ENCODE measurements around the gene PTGIS.
A peak's percentile ranks its signal among the peaks of the same experiment; 100 is the strongest.

Gene PTGIS

DNA sequence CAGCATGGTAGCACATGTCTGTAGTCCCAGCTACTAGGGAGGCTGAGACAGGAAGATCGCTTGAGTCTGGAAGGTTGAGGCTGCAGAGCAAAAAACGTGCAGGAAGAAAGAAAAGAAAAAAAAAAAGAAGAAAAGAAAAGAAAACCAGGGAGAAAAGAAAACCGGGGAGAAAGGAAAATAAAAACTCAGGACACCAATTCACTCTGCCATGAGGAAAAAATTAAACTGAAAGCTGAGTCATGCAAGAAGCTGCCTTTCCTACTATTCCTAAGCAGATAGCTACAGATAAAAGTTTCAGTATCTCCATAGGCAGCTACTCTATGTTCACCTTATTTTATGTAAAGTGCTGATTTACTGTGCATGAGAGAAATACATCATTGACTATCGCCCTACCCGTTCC is 10.5 kb downstream of the PTGIS start:
- no peak for DNase-seq

DNA sequence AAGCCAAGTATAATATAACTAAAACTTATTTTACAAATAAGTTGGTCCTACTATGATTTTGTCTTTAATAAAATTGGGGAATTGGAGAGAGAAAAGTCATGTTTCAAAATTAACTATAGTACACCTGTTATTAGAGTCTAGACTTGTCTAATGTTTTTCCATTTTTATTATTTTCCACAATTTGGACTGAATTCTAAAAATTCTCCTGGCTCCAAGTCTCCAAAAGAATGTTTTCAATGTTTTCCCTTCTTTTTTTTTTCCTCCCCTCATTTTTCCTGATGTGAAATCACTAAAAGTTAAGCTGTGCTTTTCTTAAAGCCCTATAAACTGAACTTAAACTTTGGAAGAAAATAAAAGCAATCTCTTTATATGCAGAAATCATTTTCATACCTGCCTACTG is 11.3 kb downstream of the PTGIS start:
- no peak for DNase-seq

DNA sequence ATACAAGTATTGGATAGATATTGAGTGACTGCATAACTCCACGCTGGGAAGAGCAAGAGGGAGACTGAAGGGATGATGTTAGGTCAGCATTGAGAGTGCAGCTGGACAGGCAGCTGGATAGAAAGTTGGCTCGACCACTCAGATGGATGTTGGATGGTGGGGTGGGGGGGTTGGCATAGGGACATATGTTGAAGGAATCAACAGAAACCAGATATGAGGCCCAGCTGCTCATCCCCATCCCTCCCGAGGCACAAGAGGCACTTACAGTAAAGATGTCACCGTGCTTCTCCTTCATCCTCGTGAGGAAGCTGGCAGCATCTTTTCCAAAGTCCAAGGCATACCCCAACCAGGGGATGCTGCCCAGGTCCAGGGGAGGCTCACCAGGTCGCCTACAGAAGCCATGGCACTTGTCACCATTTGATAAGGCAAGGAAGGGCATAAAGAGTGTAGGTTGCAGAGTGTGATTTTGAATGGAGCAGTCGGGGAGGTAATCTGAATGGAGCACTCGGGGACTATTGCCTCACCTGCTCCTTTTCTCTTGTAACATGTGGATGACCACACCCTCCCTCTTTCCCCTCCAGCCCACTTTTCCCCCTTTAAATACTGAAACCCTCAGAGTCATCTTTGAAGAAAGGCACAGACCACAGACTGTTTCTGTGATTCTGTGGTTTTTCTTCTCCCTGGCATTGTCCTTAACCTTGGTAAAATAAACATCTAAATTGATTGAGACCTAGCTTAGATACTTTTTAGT is 18.0 kb downstream of the PTGIS start:
- DNase-seq, result no peak

- DNase-seq, result no peak
Measured at GRCh38 chr20:49548371-49548947, 19.5 kb downstream of the PTGIS start.

GRCh38 chr20:49545572-49545971 is 22.4 kb downstream of the PTGIS start:
- DNase-seq, result no peak

DNA sequence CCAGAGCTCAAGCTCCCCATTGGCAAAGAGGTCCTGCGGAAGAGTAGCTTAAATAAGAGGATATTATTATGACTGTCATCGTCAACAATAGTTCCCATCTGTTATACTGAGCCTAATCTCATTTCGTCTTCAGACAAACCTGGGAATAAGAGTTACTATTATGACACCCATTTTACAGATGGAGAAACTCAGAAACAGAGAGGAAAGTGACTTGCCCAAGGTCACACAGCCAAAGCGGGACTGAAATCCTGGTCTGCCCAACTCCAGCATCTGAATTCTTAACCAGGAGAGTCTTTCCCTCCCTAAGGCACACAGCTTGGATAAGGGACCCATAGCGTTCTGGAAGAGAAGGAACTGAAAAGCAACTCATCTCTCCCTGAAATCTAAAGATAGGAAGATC is 23.4 kb downstream of the PTGIS start:
- no peak for DNase-seq

DNA sequence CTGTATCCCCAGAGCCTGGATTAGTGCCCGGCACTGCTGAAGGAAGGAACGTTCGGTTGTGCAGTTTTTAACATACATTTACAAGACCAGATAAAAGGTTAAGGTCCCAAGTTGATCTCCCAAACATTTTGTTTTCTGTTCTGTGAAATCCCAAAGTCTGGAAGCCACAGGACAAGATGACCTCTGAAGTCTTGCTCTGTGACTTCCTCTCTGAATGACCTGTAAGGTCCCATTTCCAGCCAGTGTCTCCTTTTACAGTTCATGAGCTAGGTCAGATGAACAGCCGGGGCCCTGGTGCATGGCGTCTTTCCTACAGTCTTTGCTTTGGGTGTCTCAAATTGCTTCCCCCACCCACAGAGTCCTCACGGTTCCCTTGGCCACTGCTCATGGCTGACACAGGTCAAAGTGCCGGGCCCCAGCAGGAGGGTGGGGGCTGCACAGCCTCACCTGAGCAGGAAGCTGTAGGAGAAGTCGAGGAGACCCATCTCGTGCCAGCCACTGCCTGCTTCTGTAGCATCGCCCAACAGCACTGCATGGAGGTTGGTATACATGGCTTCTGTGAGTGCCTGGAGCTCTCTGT is 24.0 kb downstream of the PTGIS start:
- DNase-seq, result no peak

- DNase-seq, result no peak
Measured at GRCh38 chr20:49543071-49543857, 24.7 kb downstream of the PTGIS start.

- no peak for DNase-seq
Measured at GRCh38 chr20:49542514-49542991, 25.4 kb downstream of the PTGIS start.

DNA sequence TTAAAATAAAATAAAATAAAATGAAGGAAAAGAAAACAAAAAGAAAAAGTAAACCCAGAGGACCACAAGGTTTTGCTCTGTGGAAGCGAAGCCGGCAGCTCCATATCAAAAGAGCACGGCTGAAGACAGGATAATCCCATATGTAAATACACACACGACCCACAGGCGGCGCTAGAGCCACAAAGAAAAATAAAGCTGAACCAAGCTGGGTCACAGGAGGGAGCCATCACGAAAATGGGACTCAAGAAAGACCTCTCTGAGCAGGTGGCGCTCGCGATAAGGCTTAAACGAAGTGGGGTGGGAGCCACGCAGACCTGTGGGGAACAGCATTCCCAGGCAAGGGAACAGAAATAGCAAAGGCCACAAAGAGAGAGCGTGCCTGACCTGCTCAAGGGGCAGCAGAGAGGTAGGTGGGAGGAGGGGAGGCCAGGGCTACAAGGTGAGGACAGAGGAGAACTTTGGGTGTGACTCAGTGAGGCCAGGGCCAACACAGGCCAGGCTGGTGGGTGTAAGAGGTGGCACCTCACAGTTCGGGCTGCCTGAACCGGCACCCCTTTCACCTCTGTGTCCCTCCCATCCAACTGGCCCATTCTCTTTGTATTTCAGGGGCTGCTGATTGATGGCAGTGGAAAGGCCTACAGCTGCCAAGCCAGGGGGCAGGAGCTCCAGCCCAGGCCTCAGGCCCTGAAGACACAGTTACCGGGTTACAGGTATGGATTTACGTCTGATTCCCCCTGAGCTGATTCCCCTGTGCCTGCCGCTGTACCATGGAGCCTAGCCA is 26.0 kb downstream of the PTGIS start:
- DNase-seq, result peak; percentile 61

GRCh38 chr20:49540687-49541435 is 27.1 kb downstream of the PTGIS start:
- DNase-seq, result no peak

DNA sequence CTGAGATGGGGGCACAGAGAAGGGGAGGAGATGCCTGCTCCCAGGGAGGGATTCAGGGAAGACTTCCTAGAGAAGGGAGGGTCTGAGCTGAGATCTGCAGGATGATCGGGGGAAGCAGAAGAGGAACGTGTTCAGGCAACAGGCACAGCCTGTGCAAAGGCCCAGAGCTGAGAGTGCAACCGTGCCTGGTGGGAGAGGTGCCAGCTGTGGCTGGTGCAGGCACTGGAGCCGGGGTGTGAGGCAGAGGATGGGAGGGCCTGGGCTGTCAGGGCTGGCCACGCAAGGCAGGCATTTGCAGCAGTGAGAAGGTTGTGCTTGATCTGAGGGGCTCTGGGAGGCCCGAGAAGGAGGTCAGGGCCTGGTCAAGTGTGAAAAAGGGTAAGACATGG is 27.7 kb downstream of the PTGIS start:
- no peak for DNase-seq

DNA sequence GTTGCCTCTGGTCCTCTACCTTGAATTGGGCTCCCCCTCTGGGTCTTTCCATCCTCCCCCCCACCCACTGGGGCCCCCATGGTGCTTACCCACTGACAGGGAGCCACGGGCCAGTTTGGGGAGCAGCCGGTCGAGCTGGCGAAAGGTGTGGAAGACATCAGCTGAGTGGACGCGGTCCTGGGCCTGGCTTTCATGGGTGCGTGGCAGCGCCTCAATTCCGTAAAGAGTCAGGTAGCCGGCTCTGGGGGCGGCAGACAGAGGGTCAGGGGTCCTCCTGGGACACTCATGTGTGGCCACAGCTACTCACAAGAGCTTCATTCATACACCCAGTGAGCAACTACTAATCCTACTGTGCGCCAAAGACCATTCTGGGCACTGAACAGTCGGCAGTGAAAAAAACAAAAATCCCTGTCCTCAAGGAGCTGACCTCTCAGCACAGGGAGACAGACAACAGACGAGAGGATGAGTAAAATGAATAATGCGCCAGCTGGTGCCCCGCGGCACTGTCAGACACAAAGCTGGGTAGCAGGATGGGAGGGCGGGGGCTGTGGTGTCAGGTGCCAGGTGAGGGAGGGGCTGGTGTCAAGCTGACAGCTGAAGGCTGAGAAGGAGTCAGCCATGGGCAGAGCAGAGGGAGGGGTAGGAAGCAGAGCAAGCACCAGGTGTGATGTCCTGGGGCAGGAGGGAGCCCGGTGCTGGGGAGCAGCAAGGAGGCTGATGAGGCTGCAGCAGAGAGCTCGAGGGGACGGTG is 28.3 kb downstream of the PTGIS start:
- DNase-seq, result no peak

- no peak for DNase-seq
Measured at GRCh38 chr20:49538950-49539349, 29.0 kb downstream of the PTGIS start.

GRCh38 chr20:49534255-49534712 is 33.7 kb downstream of the PTGIS start:
- peak; percentile 53 for DNase-seq

DNA sequence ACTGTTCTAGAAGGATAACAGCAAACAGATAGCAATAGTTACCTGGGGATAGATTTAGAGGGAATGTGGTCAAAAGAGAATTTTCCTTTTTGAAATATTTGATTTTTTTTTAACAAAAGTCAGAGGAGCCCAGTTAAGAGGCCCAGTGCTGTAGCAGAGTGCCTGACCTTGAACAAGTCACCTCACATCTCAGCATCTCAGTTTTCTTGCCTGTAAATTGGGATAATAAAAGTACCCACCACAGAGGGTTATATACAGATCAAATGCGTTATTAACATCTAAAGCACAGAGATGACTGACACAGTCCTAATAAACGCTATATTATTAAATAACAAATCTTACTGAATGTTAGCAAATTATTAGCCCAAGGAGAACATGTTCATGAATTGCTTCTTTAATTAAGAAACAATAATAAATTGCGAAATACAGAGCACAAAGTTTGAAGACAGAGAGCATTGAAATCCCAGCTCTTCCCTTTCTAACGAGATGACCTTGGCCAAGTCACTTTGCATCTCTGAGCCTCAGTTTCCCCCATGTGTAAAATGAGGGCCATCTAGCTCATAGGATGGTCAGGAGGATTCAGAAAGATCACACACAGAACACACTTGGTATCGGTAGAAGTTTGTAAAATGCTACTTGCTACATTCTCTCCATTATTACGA is 35.5 kb downstream of the PTGIS start:
- no peak for DNase-seq

GRCh38 chr20:49529470-49529869 is 38.5 kb downstream of the PTGIS start:
- no peak for DNase-seq

DNA sequence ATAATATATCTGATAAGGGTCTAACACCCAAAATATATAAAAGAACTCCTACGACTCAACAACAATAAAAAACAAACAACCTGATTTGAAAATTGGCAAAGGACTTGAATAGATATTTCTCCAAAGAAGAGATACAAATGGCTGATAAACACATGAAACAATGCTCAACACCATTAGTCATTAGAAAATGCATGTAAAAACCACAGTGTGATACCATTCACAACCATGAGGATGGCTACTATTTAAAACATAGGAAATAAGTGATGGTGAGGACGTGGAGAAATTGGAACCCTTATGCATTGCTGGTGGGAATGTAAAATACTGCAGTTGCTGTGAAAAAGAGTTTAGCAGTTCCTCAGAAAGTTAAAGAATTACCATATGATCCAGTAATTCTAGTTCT is 41.4 kb downstream of the PTGIS start:
- no peak for DNase-seq

DNA sequence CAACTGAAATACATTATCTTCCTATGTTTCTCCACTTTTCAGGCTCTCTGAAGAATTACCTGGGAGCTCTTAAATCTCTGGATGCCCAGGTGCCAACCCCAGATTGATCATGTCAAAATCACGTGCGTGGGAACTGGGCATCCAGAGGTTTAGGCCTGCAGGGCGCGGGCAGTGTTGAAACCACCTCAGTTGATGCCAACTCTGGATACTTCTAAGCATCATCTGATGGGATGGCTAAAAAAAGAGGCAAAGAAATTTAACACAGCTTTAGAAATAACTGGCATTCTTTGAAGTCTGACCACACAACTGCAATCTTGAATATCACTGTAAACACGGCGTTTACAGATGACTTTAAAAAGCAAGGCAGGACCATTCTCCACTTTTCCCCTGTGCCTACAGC is 41.9 kb downstream of the PTGIS start:
- no peak for DNase-seq

DNA sequence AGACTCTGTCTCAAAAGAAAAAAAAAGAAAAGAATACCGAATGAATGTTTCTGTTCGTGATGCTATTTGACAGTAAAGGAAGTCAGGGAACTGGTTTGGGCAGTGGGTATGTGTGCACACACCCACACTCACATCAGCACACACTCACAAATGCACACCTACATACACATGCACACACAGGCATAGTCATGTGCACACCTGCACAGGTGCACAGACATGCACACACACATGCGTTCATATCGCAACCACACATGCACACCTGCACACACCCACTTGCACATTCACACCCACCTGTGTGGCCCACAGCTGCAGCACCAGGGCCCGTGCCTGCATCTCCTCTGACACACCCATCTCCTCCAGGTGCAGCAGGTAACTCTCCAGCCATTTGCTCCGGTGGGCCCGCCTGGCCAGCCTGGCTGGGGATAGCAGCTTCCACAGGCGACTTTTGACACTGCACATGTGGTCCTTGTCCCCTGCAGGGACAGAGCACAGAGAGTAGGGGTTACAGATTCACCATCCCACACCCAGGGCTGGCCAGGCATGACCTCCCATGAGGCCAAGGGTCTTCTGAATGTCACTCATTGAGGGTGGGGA is 44.1 kb downstream of the PTGIS start:
- no peak for DNase-seq
